OCI-LY7 (cell line): ENCODE data around the gene B3GALT5. TPM values are rescaled to one million over a fixed set of nuclear protein-coding genes. Genes with fewer than 3 reads are reported as not detected.

Experiments used
- BruUV-seq: library from RNA; stranded (reverse); fragments of 400-500 nt; replicated peaks from 2 replicates; lab custom pipeline; 2021; lab: Mats Ljungman, UMichigan
- CTCF ChIA-PET: fragments of 300-600 bp; sonication (Branson Sonifier 250); formaldehyde crosslinking; loops from one replicate; lab custom pipeline; 2022; ENCODE audit warnings: antibody characterized with exemption; ENCODE audit not compliant: unreplicated experiment; lab: Charles Lee
- POLR2A ChIA-PET: fragments of 300-600 bp; sonication (Branson Sonifier 250); formaldehyde crosslinking; loops from one replicate; lab custom pipeline; 2022; ENCODE audit warnings: antibody characterized with exemption; lab: Charles Lee
- DNase-seq: peaks from one replicate; pipeline ENCODE4 v3.0.0-alpha.2; 2015; ENCODE audit warnings: low spot score
- H2AFZ ChIP-seq: fragments of 200-600 bp; sonication (generic), shearing (Covaris generic); 2 replicates; pipeline ENCODE4 v1.6.1; 2014; ENCODE audit warnings: mild to moderate bottlenecking, antibody characterized with exemption, low read length, moderate library complexity
- H3K27ac ChIP-seq: fragments of 200-600 bp; sonication (generic); 2 replicates; pipeline ENCODE4 v1.5.1; 2014; ENCODE audit warnings: mixed run types, low read depth, mild to moderate bottlenecking, moderate library complexity, low read length, inconsistent platforms; ENCODE audit not compliant: poor library complexity, severe bottlenecking
- H3K36me3 ChIP-seq: fragments of 200-600 bp; sonication (generic); 2 replicates; pipeline ENCODE4 v1.6.1; 2014; ENCODE audit warnings: mild to moderate bottlenecking, antibody characterized with exemption, low read length, moderate library complexity, mixed read lengths; ENCODE audit not compliant: insufficient read depth
- H3K4me1 ChIP-seq: fragments of 200-600 bp; sonication (generic); 2 replicates; pipeline ENCODE4 v1.5.1; 2014; ENCODE audit warnings: mild to moderate bottlenecking, low read length; ENCODE audit not compliant: insufficient read depth, poor library complexity, severe bottlenecking
- H3K4me2 ChIP-seq: fragments of 200-600 bp; sonication (generic); 2 replicates; pipeline ENCODE4 v1.6.1; 2014; ENCODE audit warnings: mild to moderate bottlenecking, low read length
- H3K4me3 ChIP-seq: fragments of 200-600 bp; sonication (generic); 2 replicates; pipeline ENCODE4 v1.5.1; 2014; ENCODE audit warnings: mild to moderate bottlenecking, low read depth, low read length; ENCODE audit not compliant: poor library complexity, severe bottlenecking
- H3K79me2 ChIP-seq: fragments of 200-600 bp; sonication (generic); 2 replicates; pipeline ENCODE4 v1.6.1; 2016; ENCODE audit warnings: low read depth, mild to moderate bottlenecking, low read length, moderate library complexity, mixed read lengths; ENCODE audit not compliant: insufficient read depth
- H3K9me2 ChIP-seq: fragments of 200-600 bp; sonication (generic); 2 replicates; pipeline ENCODE4 v1.6.1; 2016; ENCODE audit warnings: mild to moderate bottlenecking, low read length, mixed read lengths; ENCODE audit not compliant: insufficient read depth
- H3K9me3 ChIP-seq: fragments of 200-600 bp; sonication (generic); 2 replicates; pipeline ENCODE4 v1.6.1; 2014; ENCODE audit warnings: mild to moderate bottlenecking, mixed run types, low read length, mixed read lengths
- H4K20me1 ChIP-seq: fragments of 200-600 bp; sonication (generic); 2 replicates; pipeline ENCODE4 v1.6.1; 2014; ENCODE audit warnings: mild to moderate bottlenecking, antibody characterized with exemption, low read length, moderate library complexity, mixed read lengths; ENCODE audit not compliant: insufficient read depth
- EZH2phosphoT487 ChIP-seq: fragments of 200-600 bp; sonication (generic); IDR thresholded peaks from 2 replicates; pipeline ENCODE4 v1.6.1; 2018; ENCODE audit warnings: low read depth, borderline replicate concordance, mild to moderate bottlenecking, mixed run types, antibody characterized with exemption, low read length, moderate library complexity, mixed read lengths
- intact Hi-C: fragments of 100-400 bp; cut with micrococcal nuclease; formaldehyde crosslinking; loops from one replicate; pipeline ENCODE4 v1.10.0; 2022; ENCODE audit not compliant: unreplicated experiment
- total RNA-seq, 2 experiments: library from RNA; depleted of rRNA in 1 of 2; stranded (reverse); fragments of >200 nt in 1 of 2; shearing (Covaris generic) in 1 of 2; gene quantifications; 2 replicates each; pipeline ENCODE4 v1.2.3, GENCODE V29; 2014 to 2022
- TF ChIP-seq, protein P1 (sequence below): fragments of 200-600 bp; sonication (generic); conservative IDR thresholded peaks from 2 replicates; pipeline ENCODE4 v1.5.1; 2014; ENCODE audit warnings: mild to moderate bottlenecking, antibody characterized with exemption, low read length, moderate library complexity, mixed read lengths

B3GALT5 gene
- total RNA-seq, 2 experiments from 2014 or later, result not detected

DNA sequence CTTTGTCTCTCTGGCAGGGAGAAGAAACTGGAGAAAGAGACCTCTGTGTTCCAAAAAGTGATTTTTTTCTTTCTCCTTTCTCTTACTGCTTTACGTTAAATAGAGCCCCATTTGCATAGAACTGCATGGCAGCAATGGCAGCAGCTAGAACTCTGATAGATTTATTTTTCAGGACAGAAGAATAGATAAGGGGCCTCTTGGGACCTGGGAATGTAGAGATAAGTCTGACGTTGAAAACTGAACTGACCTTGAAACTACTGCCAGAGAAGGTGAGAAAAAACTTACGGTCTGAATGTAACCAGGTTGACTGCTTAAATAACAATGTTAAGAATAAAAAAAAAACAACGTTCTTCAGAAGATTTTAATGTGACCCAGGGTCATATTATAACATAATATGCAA, 25.4 kb upstream of the B3GALT5 start:
- H3K9me2 ChIP-seq, result no peaks in the 10 kb centered on the region
- H3K4me1 ChIP-seq, result no peaks in the 10 kb centered on the region
- POLR2A ChIA-PET, result interaction anchor here (0.6 kb wide), 1 partner anchor 55 kb away, joined by 8 read pairs; no protein-coding TSS in a partner anchor
- no peak overlapping the region for H3K4me3 ChIP-seq
- DNase-seq, result no peak
- intact Hi-C loops, result no loop called here
- no peaks in the 10 kb centered on the region for H3K9me3 ChIP-seq
- no peaks in the 10 kb centered on the region for H3K36me3 ChIP-seq
- CTCF ChIA-PET, result no interaction called here
- no peaks in the 10 kb centered on the region for H4K20me1 ChIP-seq
- H3K4me2 ChIP-seq, result no peak overlapping the region
- BruUV-seq, result no TSS peak
- H2AFZ ChIP-seq, result no peak overlapping the region
- TF ChIP-seq, protein P1, sequence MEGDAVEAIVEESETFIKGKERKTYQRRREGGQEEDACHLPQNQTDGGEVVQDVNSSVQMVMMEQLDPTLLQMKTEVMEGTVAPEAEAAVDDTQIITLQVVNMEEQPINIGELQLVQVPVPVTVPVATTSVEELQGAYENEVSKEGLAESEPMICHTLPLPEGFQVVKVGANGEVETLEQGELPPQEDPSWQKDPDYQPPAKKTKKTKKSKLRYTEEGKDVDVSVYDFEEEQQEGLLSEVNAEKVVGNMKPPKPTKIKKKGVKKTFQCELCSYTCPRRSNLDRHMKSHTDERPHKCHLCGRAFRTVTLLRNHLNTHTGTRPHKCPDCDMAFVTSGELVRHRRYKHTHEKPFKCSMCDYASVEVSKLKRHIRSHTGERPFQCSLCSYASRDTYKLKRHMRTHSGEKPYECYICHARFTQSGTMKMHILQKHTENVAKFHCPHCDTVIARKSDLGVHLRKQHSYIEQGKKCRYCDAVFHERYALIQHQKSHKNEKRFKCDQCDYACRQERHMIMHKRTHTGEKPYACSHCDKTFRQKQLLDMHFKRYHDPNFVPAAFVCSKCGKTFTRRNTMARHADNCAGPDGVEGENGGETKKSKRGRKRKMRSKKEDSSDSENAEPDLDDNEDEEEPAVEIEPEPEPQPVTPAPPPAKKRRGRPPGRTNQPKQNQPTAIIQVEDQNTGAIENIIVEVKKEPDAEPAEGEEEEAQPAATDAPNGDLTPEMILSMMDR, result no peak
- TF ChIP-seq EZH2phosphoT487, result no peak
- H3K27ac ChIP-seq, result no peak overlapping the region
- H3K79me2 ChIP-seq, result no peaks in the 10 kb centered on the region

DNA sequence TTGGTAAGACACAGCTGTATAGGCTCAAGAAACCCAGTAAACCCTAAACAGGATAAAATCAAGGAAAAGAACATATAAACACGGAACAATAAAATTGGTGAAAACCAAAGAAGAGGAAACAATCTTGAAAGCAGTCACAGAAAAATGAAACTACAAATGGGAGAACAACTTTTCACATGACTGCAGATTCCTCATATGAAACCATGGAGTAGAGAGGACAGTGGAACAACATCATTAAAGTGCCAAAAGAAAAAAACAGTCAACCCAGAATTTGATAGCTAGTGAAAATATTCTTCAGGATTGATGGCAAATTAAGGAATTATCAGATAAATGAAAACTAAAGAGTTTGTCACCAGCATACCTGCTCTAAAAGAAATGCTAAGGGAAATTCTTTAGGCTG, 23.9 kb upstream of the B3GALT5 start:
- H4K20me1 ChIP-seq, result no peaks in the 10 kb centered on the region
- no peaks in the 10 kb centered on the region for H3K9me3 ChIP-seq
- no peak overlapping the region for H2AFZ ChIP-seq
- H3K79me2 ChIP-seq, result no peaks in the 10 kb centered on the region
- no peak for DNase-seq
- no peak overlapping the region for H3K4me3 ChIP-seq
- no peak for TF ChIP-seq EZH2phosphoT487
- TF ChIP-seq, protein P1, result no peak
- ChIA-PET POLR2A (no interaction called here), CTCF (no interaction called here)
- no TSS peak for BruUV-seq
- intact Hi-C loops, result no loop called here
- no peaks in the 10 kb centered on the region for H3K4me1 ChIP-seq
- H3K9me2 ChIP-seq, result no peaks in the 10 kb centered on the region
- no peak overlapping the region for H3K4me2 ChIP-seq
- H3K27ac ChIP-seq, result no peak overlapping the region
- H3K36me3 ChIP-seq, result no peaks in the 10 kb centered on the region

DNA sequence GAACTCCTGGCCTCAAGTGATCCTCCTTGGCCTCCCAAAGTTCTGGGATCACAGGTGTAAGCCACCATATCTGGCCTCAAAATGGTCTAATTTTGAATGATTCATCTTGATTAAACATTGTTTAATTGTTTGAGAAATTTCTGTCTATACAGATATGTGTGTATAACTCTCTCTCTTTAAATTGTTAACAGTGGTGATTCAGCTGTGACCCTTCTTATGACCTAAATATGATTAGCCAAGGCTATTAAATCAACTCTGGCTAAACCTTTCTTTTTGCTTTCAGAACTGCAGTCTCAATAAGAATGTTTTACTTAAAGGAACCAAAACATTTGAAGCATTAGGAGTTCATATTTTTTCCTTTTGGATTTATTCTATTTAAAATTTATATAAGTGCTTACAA, 19.2 kb upstream of the B3GALT5 start:
- Histone ChIP-seq H3K27ac (no peak overlapping the region), H3K9me3 (no peaks in the 10 kb centered on the region), H3K9me2 (no peaks in the 10 kb centered on the region), H3K4me3 (no peak overlapping the region), H3K36me3 (no peaks in the 10 kb centered on the region), H3K4me1 (peaks cover 3% of the 10 kb centered on the region), H2AFZ (no peak overlapping the region), H3K79me2 (no peaks in the 10 kb centered on the region), H4K20me1 (no peaks in the 10 kb centered on the region), H3K4me2 (no peak overlapping the region)
- no peak for TF ChIP-seq EZH2phosphoT487
- TF ChIP-seq, protein P1, result no peak
- POLR2A ChIA-PET, result no interaction called here
- no TSS peak for BruUV-seq
- intact Hi-C loops, result no loop called here
- DNase-seq, result no peak
- CTCF ChIA-PET, result no interaction called here
